Panc1 (cell line): ENCODE measurements around the gene ZFP3. TPM values are rescaled to one million over a fixed set of nuclear protein-coding genes. Genes with fewer than 3 reads are reported as not detected.

Experiments used
- ATAC-seq: fragments of 200-7000 bp; cut with Tn5 transposase; 2 replicates; pipeline ENCODE4 v1.9.1; 2020; ENCODE audit warnings: mild to moderate bottlenecking, moderate library complexity
- BruUV-seq: library from RNA; stranded (reverse); fragments of 400-500 nt; replicated peaks from 2 replicates; lab custom pipeline; 2021; lab: Mats Ljungman, UMichigan
- CTCF ChIA-PET: fragments of 300-600 bp; sonication (Branson Sonifier 250); formaldehyde crosslinking; loops from one replicate; lab custom pipeline; 2022; ENCODE audit warnings: antibody characterized with exemption; lab: Charles Lee
- POLR2A ChIA-PET: fragments of 300-600 bp; sonication (Branson Sonifier 250); formaldehyde crosslinking; loops from one replicate; lab custom pipeline; 2022; ENCODE audit warnings: antibody characterized with exemption; lab: Charles Lee
- DNase-seq: peaks from one replicate; pipeline ENCODE4 v3.0.0-alpha.2; 2010; ENCODE audit warnings: low read depth, low spot score
- H3K27ac ChIP-seq: 2 replicates; pipeline ENCODE4 v1.5.1; 2011; ENCODE audit warnings: mild to moderate bottlenecking, low read length, inconsistent platforms
- H3K27me3 ChIP-seq: fragments of 200-500 bp; sonication (Bioruptor generic); 2 replicates; pipeline ENCODE4 v1.6.0; 2014; ENCODE audit warnings: low read length, inconsistent platforms; ENCODE audit not compliant: control insufficient read depth, insufficient read depth
- H3K36me3 ChIP-seq: fragments of 200-500 bp; sonication (Bioruptor generic); 2 replicates; pipeline ENCODE4 v1.5.1; 2014; ENCODE audit warnings: inconsistent platforms, mild to moderate bottlenecking, low read length, moderate library complexity; ENCODE audit not compliant: control insufficient read depth, insufficient read depth
- H3K4me1 ChIP-seq: 2 replicates; pipeline ENCODE4 v1.5.1; 2011; ENCODE audit warnings: inconsistent platforms, mild to moderate bottlenecking, low read length, moderate library complexity; ENCODE audit not compliant: control insufficient read depth, insufficient read depth
- H3K4me3 ChIP-seq, 2 experiments: 2 replicates each; pipeline ENCODE4 v1.5.1; 2011 to 2012; ENCODE audit warnings: low read depth in 2 of 2, low read length in 2 of 2, mild to moderate bottlenecking in 2 of 2, inconsistent platforms in 1 of 2, moderate library complexity in 1 of 2
- H3K9me3 ChIP-seq: fragments of 200-500 bp; sonication (Bioruptor generic); 2 replicates; pipeline ENCODE4 v1.5.1; 2014; ENCODE audit warnings: low read depth, mild to moderate bottlenecking, inconsistent platforms, low read length, moderate library complexity; ENCODE audit not compliant: control insufficient read depth, insufficient read depth
- POLR2AphosphoS5 ChIP-seq: IDR thresholded peaks from 2 replicates; pipeline ENCODE4 v1.6.1; 2012; ENCODE audit warnings: mild to moderate bottlenecking, low read depth, low read length, moderate library complexity
- REST ChIP-seq, 2 experiments: IDR thresholded peaks; 2 replicates each; pipeline ENCODE4 v1.6.1; 2011 to 2012; ENCODE audit warnings: low read depth in 2 of 2, control low read depth in 1 of 2, low read length in 1 of 2, mild to moderate bottlenecking in 1 of 2, moderate library complexity in 1 of 2; ENCODE audit not compliant: insufficient read depth in 1 of 2
- SIN3A ChIP-seq: IDR thresholded peaks from 2 replicates; pipeline ENCODE4 v1.6.1; 2012; ENCODE audit warnings: low read depth, mild to moderate bottlenecking, low read length, moderate library complexity, borderline replicate concordance; ENCODE audit not compliant: insufficient read depth
- TCF7L2 ChIP-seq: IDR thresholded peaks from 2 replicates; pipeline ENCODE4 v1.6.1; 2011; ENCODE audit warnings: mild to moderate bottlenecking, low read depth, low read length, inconsistent platforms
- in situ Hi-C: cut with HindIII; loops from 2 replicates; pipeline ENCODE4 v1.10.0; 2016; ENCODE audit warnings: low sequenced_read_pairs, low pct_unique_long_range_greater_than_20kb
- intact Hi-C: fragments of 100-400 bp; cut with micrococcal nuclease; formaldehyde crosslinking; loops from one replicate; pipeline ENCODE4 v1.10.0; 2022; ENCODE audit not compliant: unreplicated experiment
- total RNA-seq: library from RNA; stranded (reverse); gene quantifications from one replicate; pipeline ENCODE4 v1.2.1, GENCODE V29; 2021; ENCODE audit not compliant: unreplicated experiment
- TF ChIP-seq, protein P1 (sequence below): fragments of 450-650 bp; IDR thresholded peaks from 2 replicates; pipeline ENCODE4 v1.5.1; 2017; ENCODE audit warnings: mild to moderate bottlenecking

ZFP3 gene
- total RNA-seq, 1 experiment from 2014 or later = not detected

GRCh38 chr17:5115673-5116651 lies 37.7 kb downstream of the ZFP3 start, which contains the start of gene USP6:
TSS of gene USP6 (plus strand) at chr17:5116032. CDS start at chr17:5130368, 14,336 bp downstream.
- no peak within 1 kb of the TSS for H3K27ac ChIP-seq
- in situ Hi-C loops = no loop called here
- intact Hi-C loops = no loop called here
- peaks cover 1% of the 10 kb centered on the region; the same call in 1 of the 2 replicates for H3K9me3 ChIP-seq
- no peak within 1 kb of the TSS for H3K4me3 ChIP-seq
- TF ChIP-seq TCF7L2 (no peak), SIN3A (no peak), REST (IDR thresholded peaks at IDR 0.05; ENCODE audit: insufficient read depth in 1 of 2, low read depth in 2 of 2, low read length in 1 of 2) (no peak), POLR2AphosphoS5 (no peak)
- TF ChIP-seq, protein P1, sequence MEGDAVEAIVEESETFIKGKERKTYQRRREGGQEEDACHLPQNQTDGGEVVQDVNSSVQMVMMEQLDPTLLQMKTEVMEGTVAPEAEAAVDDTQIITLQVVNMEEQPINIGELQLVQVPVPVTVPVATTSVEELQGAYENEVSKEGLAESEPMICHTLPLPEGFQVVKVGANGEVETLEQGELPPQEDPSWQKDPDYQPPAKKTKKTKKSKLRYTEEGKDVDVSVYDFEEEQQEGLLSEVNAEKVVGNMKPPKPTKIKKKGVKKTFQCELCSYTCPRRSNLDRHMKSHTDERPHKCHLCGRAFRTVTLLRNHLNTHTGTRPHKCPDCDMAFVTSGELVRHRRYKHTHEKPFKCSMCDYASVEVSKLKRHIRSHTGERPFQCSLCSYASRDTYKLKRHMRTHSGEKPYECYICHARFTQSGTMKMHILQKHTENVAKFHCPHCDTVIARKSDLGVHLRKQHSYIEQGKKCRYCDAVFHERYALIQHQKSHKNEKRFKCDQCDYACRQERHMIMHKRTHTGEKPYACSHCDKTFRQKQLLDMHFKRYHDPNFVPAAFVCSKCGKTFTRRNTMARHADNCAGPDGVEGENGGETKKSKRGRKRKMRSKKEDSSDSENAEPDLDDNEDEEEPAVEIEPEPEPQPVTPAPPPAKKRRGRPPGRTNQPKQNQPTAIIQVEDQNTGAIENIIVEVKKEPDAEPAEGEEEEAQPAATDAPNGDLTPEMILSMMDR = no peak
- ChIA-PET POLR2A (no interaction called here), CTCF (no interaction called here)
- no peaks in the 10 kb centered on the region for H3K36me3 ChIP-seq
- DNase-seq (no peak), ATAC-seq (no peak)
- no peaks in the 10 kb centered on the region; the same call in 1 of the 2 replicates for H3K4me1 ChIP-seq
- no peaks in the 10 kb centered on the region for H3K27me3 ChIP-seq
- no TSS peak for BruUV-seq

GRCh38 chr17:5118219-5118618 lies 40.0 kb downstream of the ZFP3 start:
- Histone ChIP-seq H3K36me3 (no peaks in the 10 kb centered on the region), H3K4me3 (no peak overlapping the region), H3K4me1 (no peaks in the 10 kb centered on the region), H3K9me3 (no peaks in the 10 kb centered on the region), H3K27ac (no peak overlapping the region), H3K27me3 (no peaks in the 10 kb centered on the region)
- DNase-seq = no peak
- no peak for ATAC-seq
- intact Hi-C loops = no loop called here
- ChIA-PET POLR2A (no interaction called here), CTCF (no interaction called here)
- BruUV-seq = no TSS peak
- TF ChIP-seq, protein P1 = no peak
- TF ChIP-seq REST (IDR thresholded peaks at IDR 0.05; ENCODE audit: insufficient read depth in 1 of 2, low read depth in 2 of 2, low read length in 1 of 2) (no peak), TCF7L2 (no peak), SIN3A (no peak), POLR2AphosphoS5 (no peak)
- in situ Hi-C loops = no loop called here
